ENCODE measurements around the gene MCTP1. TPM values are rescaled to one million over a fixed set of nuclear protein-coding genes. Genes with fewer than 3 reads are reported as not detected.

MCTP1 gene
- total RNA-seq, 2 donors from 2014 or later: 0.28 to 1.2 TPM

DNA sequence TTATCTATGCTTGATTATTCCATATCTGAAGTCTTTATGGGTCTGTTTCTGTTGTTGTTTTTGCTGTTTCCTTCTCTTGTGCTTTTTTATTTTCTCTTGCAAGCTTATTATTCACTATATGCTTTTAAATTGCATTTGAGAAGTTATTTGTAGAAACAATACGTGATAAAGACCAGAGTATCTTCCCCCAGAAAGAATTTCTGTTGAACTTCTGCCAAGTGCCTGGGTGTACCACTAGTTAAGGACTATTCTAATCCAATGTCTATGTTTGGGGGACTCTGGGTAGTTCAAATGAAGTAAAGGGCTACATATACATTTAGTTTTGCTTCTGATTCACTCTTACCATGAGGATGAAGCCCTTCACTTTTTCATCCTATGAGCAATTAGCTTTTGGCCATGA lies 612.1 kb downstream of the MCTP1 start:
- no peak for DNase-seq
- no peak for ATAC-seq (replicated peaks in 1 of 2)
- Mint-ChIP-seq H3K27me3 (ENCODE audit: low read depth) (no peaks in the 10 kb centered on the region), H3K4me3 (no peak overlapping the region), H3K4me1 (ENCODE audit: low read depth) (no peaks in the 10 kb centered on the region), H3K36me3 (ENCODE audit: insufficient read depth in 2 of 2) (peaks cover 0 to 8% of the 10 kb centered on the region in 2 donors), H3K27ac (no peak overlapping the region), H3K9me3 (no peaks in the 10 kb centered on the region)

DNA sequence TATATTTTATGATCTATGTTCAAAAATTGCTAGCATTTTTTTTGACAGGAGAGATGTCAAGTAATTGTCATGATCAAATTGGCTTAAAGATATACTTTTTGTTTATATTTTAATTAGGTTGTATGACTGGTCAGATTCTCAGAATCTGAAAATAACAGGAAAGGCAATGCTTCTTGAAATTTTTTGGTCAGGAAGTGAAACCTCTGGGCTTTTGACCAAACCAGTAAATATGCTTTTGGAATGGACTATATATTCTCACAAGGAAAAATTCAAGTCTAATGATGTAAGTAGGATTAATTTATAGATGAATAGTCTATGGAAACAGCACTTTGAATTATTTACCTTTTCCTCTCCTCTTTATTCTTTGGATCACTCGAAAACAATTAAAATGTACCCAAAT lies 614.2 kb downstream of the MCTP1 start:
- H3K9me3 Mint-ChIP-seq: no peaks in the 10 kb centered on the region
- peaks cover 4 to 8% of the 10 kb centered on the region in 2 donors for H3K36me3 Mint-ChIP-seq (ENCODE audit: insufficient read depth in 2 of 2)
- ATAC-seq (replicated peaks in 1 of 2) (no peak), DNase-seq (no peak)
- H3K4me3 Mint-ChIP-seq: no peak overlapping the region
- H3K27ac Mint-ChIP-seq: no peak overlapping the region
- no peaks in the 10 kb centered on the region for H3K27me3 Mint-ChIP-seq (ENCODE audit: low read depth)
- H3K4me1 Mint-ChIP-seq (ENCODE audit: low read depth): no peaks in the 10 kb centered on the region

DNA sequence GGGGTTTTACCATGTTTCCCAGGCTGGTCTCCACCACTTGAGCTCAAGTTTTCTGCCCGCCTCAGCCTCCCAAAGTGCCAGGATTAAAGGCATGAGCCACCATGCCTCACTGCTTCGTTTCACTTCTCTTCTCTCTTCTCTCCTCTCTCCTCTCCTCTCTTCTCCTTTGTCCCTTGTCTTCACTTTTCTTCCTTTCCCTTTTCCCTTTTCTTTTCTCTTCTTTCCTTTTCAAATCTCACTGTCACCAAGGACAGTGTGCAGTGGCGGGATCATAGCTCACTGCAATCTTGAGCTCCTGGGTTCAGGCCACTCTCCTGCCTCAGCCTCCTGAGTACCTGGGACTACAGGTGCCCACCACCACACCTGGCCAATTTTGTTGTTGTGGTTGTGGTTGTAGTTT lies 617.0 kb downstream of the MCTP1 start:
- peaks cover 4 to 8% of the 10 kb centered on the region in 2 donors for H3K36me3 Mint-ChIP-seq (ENCODE audit: insufficient read depth in 2 of 2)
- H3K27me3 Mint-ChIP-seq (ENCODE audit: low read depth): no peaks in the 10 kb centered on the region
- no peak for ATAC-seq (replicated peaks in 1 of 2)
- H3K9me3 Mint-ChIP-seq: no peaks in the 10 kb centered on the region
- H3K4me3 Mint-ChIP-seq: no peak overlapping the region
- no peaks in the 10 kb centered on the region for H3K4me1 Mint-ChIP-seq (ENCODE audit: low read depth)
- DNase-seq: no peak
- no peak overlapping the region for H3K27ac Mint-ChIP-seq

DNA sequence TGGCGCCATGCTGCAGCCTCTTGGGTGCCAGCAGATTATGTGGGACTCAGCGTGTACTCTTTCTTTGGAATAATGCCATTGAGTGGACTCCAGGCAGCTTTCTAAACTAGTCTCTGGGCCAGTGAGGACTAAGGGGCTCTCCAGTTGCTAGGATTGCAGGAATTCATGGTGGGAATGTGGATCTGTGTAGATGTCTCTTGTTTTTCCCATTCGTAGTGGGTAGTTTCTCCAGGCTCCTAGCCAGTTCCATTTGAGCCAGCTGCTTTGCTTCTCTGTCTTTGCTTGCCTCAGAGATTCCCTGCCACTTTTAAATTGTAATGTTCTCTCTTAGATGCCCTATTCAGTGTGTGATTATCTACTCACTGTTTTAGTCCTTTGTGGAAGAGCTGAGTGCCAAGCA lies 623.8 kb downstream of the MCTP1 start:
- no peak overlapping the region for H3K27ac Mint-ChIP-seq
- DNase-seq (no peak), ATAC-seq (replicated peaks in 1 of 2) (no peak)
- no peaks in the 10 kb centered on the region for H3K27me3 Mint-ChIP-seq (ENCODE audit: low read depth)
- H3K4me1 Mint-ChIP-seq (ENCODE audit: low read depth): no peaks in the 10 kb centered on the region
- H3K36me3 Mint-ChIP-seq (ENCODE audit: insufficient read depth in 2 of 2): peaks cover 27 to 35% of the 10 kb centered on the region in 2 donors
- H3K4me3 Mint-ChIP-seq: no peak overlapping the region
- peaks cover 13 to 19% of the 10 kb centered on the region in 2 donors for H3K9me3 Mint-ChIP-seq

DNA sequence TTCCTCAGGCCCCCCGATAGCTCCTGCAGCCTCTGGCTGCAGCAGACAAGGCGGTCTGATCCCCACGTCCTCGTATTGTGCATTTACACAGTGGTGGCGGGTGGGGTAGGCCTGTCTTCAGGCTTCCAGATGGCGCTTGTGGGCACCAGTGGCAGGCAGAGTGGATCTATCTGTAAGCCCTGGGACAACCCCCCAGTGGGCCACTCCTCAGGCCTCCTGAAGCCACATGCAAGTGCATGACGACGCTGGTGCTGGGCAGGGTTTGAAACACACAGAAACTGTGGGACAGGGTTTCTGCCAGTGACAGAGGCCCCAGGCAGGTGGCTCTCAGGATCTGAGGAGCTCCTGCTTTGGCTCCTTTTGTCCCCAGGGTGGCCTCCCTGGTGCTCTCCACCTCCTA lies 624.4 kb downstream of the MCTP1 start:
- no peak overlapping the region for H3K4me3 Mint-ChIP-seq
- peaks cover 27 to 40% of the 10 kb centered on the region in 2 donors for H3K36me3 Mint-ChIP-seq (ENCODE audit: insufficient read depth in 2 of 2)
- no peak overlapping the region for H3K27ac Mint-ChIP-seq
- peaks cover 13 to 19% of the 10 kb centered on the region in 2 donors for H3K9me3 Mint-ChIP-seq
- DNase-seq (no peak), ATAC-seq (replicated peaks in 1 of 2) (no peak)
- H3K27me3 Mint-ChIP-seq (ENCODE audit: low read depth): no peaks in the 10 kb centered on the region
- H3K4me1 Mint-ChIP-seq (ENCODE audit: low read depth): no peaks in the 10 kb centered on the region

DNA sequence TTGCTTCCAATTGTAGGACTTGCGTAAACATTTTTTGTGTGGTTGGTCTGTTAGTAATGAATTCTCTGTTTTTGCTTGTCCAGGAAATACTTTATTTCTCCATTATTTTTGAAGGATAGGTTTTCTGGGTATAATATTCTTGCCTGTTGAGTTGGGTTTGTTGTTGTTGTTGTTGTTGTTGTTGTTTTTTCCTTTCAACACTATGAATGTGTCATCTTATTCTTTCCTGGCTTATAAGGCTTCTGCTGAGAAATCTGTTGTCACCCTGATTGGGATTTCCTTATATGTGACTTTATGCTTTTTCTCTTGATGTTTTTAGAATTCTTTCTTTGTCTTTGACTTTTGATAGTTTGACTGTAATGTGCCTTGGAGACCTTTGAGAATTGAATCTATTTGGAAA lies 626.6 kb downstream of the MCTP1 start:
- Mint-ChIP-seq H3K36me3 (ENCODE audit: insufficient read depth in 2 of 2) (peaks cover 33 to 54% of the 10 kb centered on the region in 2 donors), H3K4me3 (no peak overlapping the region), H3K27me3 (ENCODE audit: low read depth) (no peaks in the 10 kb centered on the region), H3K4me1 (ENCODE audit: low read depth) (no peaks in the 10 kb centered on the region), H3K9me3 (peaks cover 21 to 24% of the 10 kb centered on the region in 2 donors), H3K27ac (no peak overlapping the region)
- ATAC-seq (replicated peaks in 1 of 2): no peak
- DNase-seq: no peak

Other genes with a start within 250 kb of the MCTP1 start
- not detected for gene FAM81B, start 106.3 kb upstream of the MCTP1 start, total RNA-seq

All from activated T-cell treated with anti-CD3 and anti-CD28 coated beads, Interleukin-2, amount 50 U/mL, for 72 hours (primary cell).